Stimulated activated naive CD4-positive, alpha-beta T cell treated with Interleukin-2 at 50 U/mL for 16 hours (primary cell): ENCODE measurements around the gene CSTF3.
"Not testable (repeated sequence)": the region's sequence is repeated elsewhere in the genome, so short reads cannot be mapped to it uniquely, and the experiment has no call there.

Experiments
- DNase-seq: peaks from one replicate; lab custom pipeline; 2025; lab: John Stamatoyannopoulos, UW

CSTF3 gene

GRCh38 chr11:33161120-33162005 is at the start of gene CSTF3:
TSS of gene CSTF3 (minus strand) at chr11:33161480. CDS start at chr11:33161325, 155 bp downstream.
- DNase-seq: peak; percentile 95

DNA sequence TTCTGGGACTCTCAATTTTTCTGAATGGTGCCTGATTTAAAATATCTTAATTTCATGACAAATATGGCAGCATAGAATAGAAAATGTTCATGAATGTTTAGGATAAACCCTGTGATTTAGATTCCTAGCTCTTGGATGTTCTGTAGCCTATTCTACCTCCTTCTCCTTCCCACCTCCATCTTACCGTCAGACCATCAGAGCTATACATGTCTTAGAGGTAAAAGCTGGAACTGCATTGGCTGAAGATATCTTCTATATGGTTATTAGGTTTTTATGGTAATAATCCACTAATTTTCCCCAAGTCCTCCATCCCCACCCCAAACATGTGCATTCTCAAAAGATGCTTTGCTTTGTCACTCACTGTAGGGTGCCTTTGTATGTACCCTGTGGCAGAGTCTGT is 46.9 kb upstream of the CSTF3 start:
- no peak for DNase-seq

DNA sequence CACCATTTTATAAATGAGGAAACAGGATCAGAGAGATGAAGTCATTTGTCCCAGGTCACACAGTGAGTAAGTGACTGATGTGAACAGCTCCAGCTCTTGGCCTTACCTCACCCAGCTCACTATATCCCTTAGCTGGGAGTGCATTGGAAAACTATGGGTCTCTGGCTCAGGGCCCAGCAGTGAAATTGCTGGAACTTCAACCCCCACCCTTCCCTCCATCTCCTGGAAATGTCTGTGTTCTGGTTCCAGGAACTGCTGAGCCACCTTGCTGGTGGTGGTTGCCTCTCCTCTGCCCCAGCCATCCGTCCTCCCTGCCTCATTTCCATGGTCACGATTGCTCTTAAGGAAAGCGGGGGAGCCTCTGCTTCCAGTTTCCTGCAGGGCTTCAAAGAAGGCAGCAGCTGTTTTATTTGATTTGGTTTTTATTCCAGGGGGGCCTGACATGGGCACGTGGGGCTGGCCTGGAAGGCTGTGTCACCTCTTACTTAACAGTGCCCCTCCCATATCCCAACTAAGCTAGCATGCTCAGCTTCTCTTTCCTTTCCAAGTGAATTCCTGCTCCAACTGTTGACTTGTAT is 46.2 kb upstream of the CSTF3 start:
- DNase-seq: no peak

GRCh38 chr11:33197915-33198727 is 36.8 kb upstream of the CSTF3 start:
- DNase-seq: no peak

DNA sequence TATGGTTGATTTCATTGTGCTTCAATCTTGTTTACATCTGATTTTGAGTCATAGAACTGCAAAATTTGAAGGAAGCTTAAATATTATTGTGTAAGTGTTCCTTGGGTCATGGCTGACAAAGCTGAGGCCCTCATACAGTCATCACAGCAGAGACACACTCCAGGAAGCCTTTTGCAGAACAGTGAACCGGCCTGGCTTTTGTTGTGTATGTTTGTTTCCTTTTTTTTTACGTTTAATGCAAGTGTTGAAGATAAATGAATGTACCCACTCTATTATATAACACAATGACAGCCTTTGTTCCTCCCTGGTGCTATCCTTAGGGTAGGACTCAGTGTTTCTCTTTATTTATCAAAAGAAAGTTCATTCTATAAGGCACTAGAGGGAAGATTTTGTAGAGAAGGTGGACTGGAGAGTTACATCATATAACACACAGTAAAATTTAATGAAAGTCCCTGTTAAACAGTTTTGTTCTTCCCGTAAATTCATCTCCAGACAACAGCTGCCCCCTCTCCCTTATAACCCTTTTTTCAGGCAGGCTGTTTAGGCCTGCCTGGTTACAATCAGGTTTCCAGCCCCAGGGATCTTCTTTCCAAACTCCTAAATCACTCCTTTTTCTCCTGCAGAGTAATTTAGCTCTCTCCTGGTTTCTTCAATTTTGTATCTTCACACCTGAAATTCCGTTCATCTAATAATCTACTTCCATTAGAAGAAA is 34.3 kb upstream of the CSTF3 start:
- DNase-seq: no peak

DNA sequence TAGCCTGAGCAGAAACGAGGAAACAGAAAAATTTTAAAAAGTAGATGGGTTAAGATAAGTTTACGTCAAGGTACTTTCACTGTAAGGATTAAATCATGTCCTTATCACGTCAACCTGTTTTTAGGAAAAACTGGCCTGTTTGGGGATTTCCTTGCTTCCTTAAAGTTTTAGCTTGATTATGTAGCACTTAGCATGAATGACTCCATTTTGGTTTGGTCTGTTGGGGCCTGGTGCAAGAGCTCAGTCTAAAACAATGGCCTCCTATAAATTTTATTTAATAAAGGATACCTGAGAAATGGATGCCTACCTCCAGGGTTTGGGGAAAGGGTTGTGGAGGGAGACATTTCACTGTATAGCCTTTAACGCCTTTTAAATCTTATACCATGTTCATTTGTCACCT is 33.2 kb upstream of the CSTF3 start:
- no peak for DNase-seq

- no peak for DNase-seq
Observed at GRCh38 chr11:33191467-33191866, 30.2 kb upstream of the CSTF3 start.

- DNase-seq: no peak
Observed at GRCh38 chr11:33187998-33188722, 26.9 kb upstream of the CSTF3 start.

GRCh38 chr11:33185756-33186155 is 24.5 kb upstream of the CSTF3 start:
- no peak for DNase-seq

- DNase-seq: no peak
Observed at GRCh38 chr11:33182246-33182878, 21.1 kb upstream of the CSTF3 start.

DNA sequence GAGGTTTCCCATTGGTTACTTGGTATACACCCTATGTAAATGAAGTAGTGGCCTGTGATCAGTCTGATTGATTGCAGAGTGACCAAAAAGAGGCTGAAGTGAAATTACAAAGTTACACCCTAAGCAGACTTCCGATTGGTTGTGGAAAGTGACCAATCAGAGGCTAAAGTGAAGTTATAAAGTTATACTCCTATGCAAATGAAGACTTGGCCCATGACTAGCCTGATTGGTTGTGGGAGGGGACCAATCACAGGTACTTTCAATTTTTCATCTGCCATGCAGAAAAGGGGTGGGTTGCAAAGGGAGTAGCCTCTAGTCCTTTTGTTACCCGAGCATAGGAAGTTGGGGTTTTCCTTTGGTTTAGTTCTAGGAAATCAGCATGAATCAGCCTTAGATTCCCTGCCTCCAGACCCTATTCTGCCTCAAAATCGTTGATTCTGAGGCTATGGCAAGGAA is 18.1 kb upstream of the CSTF3 start:
- DNase-seq: no peak

- no peak for DNase-seq
Observed at GRCh38 chr11:33178443-33179180, 17.3 kb upstream of the CSTF3 start.

- DNase-seq: no peak
Observed at GRCh38 chr11:33177676-33178336, 16.5 kb upstream of the CSTF3 start.

- not testable (repeated sequence) for DNase-seq
Observed at GRCh38 chr11:33176760-33177159, 15.5 kb upstream of the CSTF3 start.

DNA sequence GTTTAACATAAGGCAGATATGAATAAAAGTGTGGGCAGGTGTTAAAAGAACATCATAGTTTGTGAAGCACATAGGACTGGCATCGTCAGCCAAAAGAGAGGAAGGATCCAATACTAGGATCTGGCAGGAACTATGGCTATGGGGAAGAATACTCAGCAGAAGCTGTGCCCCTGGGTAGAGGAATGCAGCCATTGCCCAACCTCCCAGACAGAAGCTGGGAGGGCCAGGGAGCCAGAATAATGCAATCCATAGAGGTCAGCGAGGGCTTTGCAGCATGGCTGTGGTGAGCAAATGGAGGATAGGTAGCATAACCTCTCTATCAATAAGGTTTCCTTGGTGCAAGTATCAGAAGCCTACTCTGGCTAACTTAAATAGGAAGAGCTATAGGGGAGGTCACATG is 11.7 kb upstream of the CSTF3 start:
- DNase-seq: no peak

DNA sequence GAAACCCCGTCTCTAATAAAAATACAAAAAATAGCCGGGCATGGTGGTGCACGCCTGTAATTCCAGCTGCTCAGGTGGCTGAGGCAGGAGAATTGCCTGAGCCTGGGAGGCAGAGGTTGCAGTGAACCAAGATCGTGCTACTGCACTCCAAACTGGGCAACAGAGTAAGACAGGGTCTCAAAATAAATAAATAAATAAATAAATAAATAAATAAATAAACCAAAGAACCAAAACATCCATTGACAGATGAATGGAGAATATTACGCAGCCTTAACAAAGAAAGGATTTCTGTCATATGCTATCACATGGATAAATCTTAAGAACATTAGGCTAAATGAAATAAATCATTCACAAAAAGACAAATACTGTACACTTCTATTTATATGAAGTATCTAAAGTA is 11.1 kb upstream of the CSTF3 start:
- DNase-seq: no peak

DNA sequence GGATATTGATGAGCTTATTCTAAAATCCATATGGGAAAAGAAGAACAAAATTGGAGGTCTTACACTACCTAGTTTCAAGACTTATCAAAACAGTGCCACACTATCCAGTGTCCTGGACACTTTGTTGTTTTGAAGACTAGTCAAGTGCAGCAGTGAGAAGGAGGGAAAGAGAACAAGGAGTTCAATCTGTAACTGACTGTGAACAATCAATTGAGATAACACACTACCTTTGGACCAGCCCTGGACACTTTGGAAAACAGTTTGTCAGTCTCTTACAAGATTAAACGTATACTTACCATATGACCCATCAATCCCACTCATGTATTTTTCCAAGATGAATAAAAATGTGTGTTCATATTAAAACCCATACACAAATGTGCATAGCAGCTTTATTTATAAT is 10.0 kb upstream of the CSTF3 start:
- DNase-seq: no peak

GRCh38 chr11:33168709-33169200 is 7.5 kb upstream of the CSTF3 start:
- DNase-seq: no peak

DNA sequence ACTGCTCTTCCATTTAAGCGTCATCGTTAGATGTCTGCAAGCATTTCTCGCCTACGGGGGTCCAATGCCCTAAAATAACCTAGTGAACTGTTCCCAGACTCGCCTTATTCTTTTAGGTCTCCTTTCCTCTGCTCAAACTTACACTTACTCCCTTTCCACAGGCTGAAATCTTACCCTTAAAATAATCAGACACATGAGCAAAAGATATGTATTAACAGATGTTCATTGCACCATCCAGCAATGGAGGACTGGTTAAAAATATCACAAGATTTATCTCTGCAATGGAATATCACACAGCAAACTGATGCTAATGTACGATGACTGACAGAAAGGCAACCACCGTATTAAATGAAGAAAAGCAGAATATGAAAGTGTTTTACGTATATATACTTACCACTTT is 1.6 kb upstream of the CSTF3 start:
- DNase-seq: no peak
